ENCODE measurements around the gene AMIGO2.

DNA sequence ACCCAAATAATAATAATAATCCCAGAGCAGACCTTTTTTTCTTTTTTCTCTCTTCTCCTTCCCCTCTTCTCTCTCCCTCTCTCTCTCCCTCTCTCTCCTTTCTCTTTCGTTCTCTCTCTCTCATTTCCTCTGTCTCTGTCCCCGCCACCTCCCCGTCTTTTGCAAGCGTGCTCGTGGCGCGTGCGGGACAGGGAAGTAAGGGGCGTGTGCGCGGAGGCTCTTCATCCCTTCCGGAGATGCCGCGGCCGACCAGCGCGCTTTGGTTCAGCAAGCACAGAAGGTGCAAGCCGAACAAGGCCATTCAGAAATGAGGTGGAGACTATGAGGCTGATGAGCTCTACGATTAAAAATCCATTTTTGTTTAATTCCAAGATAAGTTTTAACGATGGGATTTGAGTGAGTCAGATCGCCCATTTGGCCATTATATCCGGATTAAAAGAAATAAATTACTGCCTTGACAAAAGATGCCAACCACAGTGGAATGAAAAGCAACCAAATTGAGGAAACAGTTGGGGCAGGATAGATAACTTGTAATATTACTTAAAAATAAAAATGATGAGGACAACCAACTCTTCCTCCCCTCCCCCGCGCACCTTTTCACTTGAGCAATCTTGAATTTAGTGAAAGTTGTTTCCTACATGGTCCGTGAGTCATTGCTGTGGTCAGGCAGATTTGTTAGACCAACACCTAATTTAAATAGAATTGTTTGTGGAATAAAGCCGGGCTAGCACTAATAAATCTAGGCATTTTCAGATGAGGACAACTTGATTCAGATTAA lies 1.2 kb upstream of the AMIGO2 start:
- TF ChIP-seq, protein P1, sequence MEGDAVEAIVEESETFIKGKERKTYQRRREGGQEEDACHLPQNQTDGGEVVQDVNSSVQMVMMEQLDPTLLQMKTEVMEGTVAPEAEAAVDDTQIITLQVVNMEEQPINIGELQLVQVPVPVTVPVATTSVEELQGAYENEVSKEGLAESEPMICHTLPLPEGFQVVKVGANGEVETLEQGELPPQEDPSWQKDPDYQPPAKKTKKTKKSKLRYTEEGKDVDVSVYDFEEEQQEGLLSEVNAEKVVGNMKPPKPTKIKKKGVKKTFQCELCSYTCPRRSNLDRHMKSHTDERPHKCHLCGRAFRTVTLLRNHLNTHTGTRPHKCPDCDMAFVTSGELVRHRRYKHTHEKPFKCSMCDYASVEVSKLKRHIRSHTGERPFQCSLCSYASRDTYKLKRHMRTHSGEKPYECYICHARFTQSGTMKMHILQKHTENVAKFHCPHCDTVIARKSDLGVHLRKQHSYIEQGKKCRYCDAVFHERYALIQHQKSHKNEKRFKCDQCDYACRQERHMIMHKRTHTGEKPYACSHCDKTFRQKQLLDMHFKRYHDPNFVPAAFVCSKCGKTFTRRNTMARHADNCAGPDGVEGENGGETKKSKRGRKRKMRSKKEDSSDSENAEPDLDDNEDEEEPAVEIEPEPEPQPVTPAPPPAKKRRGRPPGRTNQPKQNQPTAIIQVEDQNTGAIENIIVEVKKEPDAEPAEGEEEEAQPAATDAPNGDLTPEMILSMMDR (IDR thresholded peaks at IDR 0.05) = no peak
- TF ChIP-seq POLR2A (IDR thresholded peaks at IDR 0.05) (no peak), EP300 (IDR thresholded peaks at IDR 0.05; ENCODE audit: low read depth) (no peak), POLR2AphosphoS5 (IDR thresholded peaks at IDR 0.05) (peak in 2 of 3 donors; percentile 29 to 58)
